ENCODE results near the gene GRIFIN. TPM values are rescaled to one million over a fixed set of nuclear protein-coding genes. Genes with fewer than 3 reads are reported as not detected.

The GRIFIN gene
- total RNA-seq, 2 experiments from 2014 or later = not detected

GRCh38 chr7:2438186-2438585 lies 38.0 kb downstream of the GRIFIN start:
- intact Hi-C loops (cut with micrococcal nuclease) = no loop called here
- H3K9me3 Mint-ChIP-seq = no peaks in the 10 kb centered on the region
- TF ChIP-seq CTCF (IDR thresholded peaks at IDR 0.05) = no peak
- no peak for DNase-seq
- POLR2A ChIA-PET = no interaction called here
- ATAC-seq = no peak
- H3K4me1 Mint-ChIP-seq (ENCODE audit: low read depth) = peaks cover 2% of the 10 kb centered on the region
- no peak overlapping the region for H3K4me3 Mint-ChIP-seq
- no peak overlapping the region for H3K27ac Mint-ChIP-seq
- CTCF ChIA-PET = interaction anchor here (0.8 to 1.2 kb wide), 2 partner anchors 12 to 45 kb away, joined by 3 read pairs; no protein-coding TSS in a partner anchor
- no peaks in the 10 kb centered on the region for H3K27me3 Mint-ChIP-seq
- no peaks in the 10 kb centered on the region for H3K36me3 Mint-ChIP-seq (ENCODE audit: low read depth)

GRCh38 chr7:2437537-2438148 lies 38.6 kb downstream of the GRIFIN start:
- H3K4me1 Mint-ChIP-seq (ENCODE audit: low read depth) = peaks cover 2% of the 10 kb centered on the region
- H3K9me3 Mint-ChIP-seq = no peaks in the 10 kb centered on the region
- DNase-seq = no peak
- no peak overlapping the region for H3K4me3 Mint-ChIP-seq
- no peaks in the 10 kb centered on the region for H3K36me3 Mint-ChIP-seq (ENCODE audit: low read depth)
- no peak for ATAC-seq
- POLR2A ChIA-PET = no interaction called here
- CTCF ChIA-PET = interaction anchor here (0.8 kb wide), 1 partner anchor 13 kb away, joined by 3 read pairs; no protein-coding TSS in a partner anchor
- H3K27ac Mint-ChIP-seq = no peak overlapping the region
- TF ChIP-seq CTCF (IDR thresholded peaks at IDR 0.05) = no peak
- H3K27me3 Mint-ChIP-seq = no peaks in the 10 kb centered on the region
- intact Hi-C loops (cut with micrococcal nuclease) = no loop called here

DNA sequence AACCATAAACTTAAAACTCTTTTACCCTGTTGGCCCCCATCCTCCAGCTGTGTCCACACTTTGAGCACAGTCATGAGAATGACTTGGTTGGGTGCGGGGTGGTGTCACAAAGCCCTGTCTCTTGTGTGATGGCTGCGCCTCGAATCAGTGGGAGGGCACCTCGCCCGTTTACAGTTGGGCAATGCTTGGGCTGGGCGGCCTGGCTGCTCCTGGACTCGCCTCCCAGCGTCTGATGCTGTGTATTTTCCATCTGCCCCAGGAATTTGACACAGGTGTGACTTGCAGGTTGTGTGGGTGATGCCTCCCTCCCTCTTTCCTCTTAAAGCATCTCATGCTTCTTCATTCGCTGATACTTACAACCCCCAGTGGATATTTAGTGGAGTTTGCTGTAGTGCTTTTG lies 39.1 kb downstream of the GRIFIN start:
- DNase-seq = no peak
- no peak for ATAC-seq
- Mint-ChIP-seq H3K9me3 (no peaks in the 10 kb centered on the region), H3K27ac (no peak overlapping the region), H3K4me3 (no peak overlapping the region), H3K36me3 (ENCODE audit: low read depth) (no peaks in the 10 kb centered on the region), H3K27me3 (no peaks in the 10 kb centered on the region), H3K4me1 (ENCODE audit: low read depth) (peaks cover 2% of the 10 kb centered on the region)
- intact Hi-C loops (cut with micrococcal nuclease) = no loop called here
- TF ChIP-seq CTCF (IDR thresholded peaks at IDR 0.05) = no peak
- ChIA-PET POLR2A (no interaction called here), CTCF (no interaction called here)

DNA sequence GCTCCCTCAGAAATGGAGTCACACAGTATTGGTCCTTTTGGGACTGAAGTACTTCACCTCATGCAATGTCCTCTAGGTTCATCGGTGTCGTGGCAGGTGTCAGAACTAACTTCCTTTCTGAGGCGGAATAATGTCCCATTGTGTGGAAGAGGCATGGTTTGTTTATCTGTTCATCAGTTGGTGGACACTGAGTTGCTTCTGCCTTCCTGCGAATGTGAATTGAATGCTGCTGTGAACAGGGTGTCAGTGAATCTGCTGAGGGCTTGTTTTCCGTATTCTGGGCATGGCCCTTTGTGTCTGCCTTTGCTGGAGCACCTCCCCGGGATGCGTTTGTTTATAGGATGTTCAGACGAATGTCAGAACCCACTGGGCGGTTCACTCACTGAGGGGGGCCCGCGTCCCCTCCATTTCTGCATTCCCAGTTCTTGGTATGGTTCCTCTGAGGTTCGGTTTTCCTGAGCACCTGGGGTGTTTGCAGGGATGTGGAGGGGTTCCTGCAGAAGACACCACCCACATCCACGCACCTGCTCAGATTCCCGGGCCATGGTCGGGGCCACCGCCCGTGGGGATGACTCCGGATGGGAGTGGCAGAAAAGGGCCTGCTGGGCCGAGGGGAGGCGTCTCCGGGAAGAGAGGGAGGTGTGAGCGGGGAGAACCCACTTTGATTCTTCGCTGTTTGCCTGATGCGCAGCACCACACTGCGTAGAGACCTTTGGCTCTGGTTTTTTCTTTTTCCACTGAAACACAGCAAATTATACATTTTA lies 39.7 kb downstream of the GRIFIN start:
- Mint-ChIP-seq H3K4me3 (no peak overlapping the region), H3K27me3 (no peaks in the 10 kb centered on the region), H3K9me3 (no peaks in the 10 kb centered on the region), H3K4me1 (ENCODE audit: low read depth) (peaks cover 3% of the 10 kb centered on the region), H3K27ac (no peak overlapping the region), H3K36me3 (ENCODE audit: low read depth) (no peaks in the 10 kb centered on the region)
- TF ChIP-seq CTCF (IDR thresholded peaks at IDR 0.05) = no peak
- DNase-seq (no peak), ATAC-seq (no peak)
- intact Hi-C loops (cut with micrococcal nuclease) = no loop called here
- ChIA-PET POLR2A (interaction anchor here (1.4 kb wide), 1 partner anchor 57 kb away, joined by 3 read pairs; no protein-coding TSS in a partner anchor), CTCF (interaction anchor here (2.0 kb wide), 1 partner anchor 15 kb away, joined by 8 read pairs; no protein-coding TSS in a partner anchor)

DNA sequence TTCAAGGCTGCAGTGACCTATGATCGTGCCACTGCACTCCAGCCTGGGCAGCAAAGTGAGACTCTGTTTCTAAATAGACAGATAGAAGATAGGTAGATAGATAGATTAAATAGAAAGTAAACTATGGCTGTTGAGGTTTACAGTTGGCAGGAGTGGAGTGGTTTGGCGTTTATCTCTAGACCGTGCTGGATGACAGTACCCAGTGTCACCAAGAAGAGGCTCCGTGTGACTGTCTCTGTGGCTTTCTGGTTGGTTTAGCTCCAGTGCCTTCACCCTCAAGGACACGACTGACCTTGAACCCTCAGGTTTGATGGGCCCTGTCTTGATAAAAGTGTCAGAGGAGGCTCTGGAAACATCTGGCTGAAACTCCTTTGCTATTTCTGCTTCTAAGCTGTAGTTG lies 41.1 kb downstream of the GRIFIN start:
- CTCF ChIA-PET = interaction anchor here (1.7 to 2.0 kb wide), 2 partner anchors 17 to 34 kb away, joined by 4 to 8 read pairs; no protein-coding TSS in a partner anchor
- POLR2A ChIA-PET = interaction anchor here (1.4 kb wide), 1 partner anchor 55 kb away, joined by 3 read pairs; no protein-coding TSS in a partner anchor
- Mint-ChIP-seq H3K27ac (no peak overlapping the region), H3K4me1 (ENCODE audit: low read depth) (peaks cover 8% of the 10 kb centered on the region), H3K36me3 (ENCODE audit: low read depth) (peaks cover 4% of the 10 kb centered on the region), H3K4me3 (no peak overlapping the region), H3K9me3 (peaks cover 6% of the 10 kb centered on the region), H3K27me3 (no peaks in the 10 kb centered on the region)
- TF ChIP-seq CTCF (IDR thresholded peaks at IDR 0.05) = no peak
- ATAC-seq = no peak
- intact Hi-C loops (cut with micrococcal nuclease) = no loop called here
- DNase-seq = no peak

All from activated CD8-positive, alpha-beta T cell treated with anti-CD3 and anti-CD28 coated beads for 36 hours (primary cell).